ENCODE data around the gene PMEL.

DNA sequence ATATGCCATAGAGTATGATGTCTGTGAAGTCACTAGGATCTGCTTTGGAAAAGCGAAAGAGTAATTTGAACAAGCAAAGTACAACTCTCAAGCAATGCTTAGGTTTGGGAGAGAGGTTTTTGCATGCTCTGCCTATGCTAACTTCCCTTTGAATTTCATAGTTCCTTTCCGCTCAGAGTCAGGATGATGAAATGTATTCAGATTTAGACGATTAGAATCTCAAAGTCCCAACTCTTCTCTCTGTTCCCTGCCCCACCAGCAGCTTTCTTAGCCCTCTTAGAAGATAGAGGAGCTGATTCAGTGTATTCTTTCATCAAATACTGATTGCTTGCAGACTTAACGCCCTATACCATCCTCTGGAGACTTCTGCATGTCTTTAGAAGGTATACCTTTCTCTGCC lies 19.5 kb upstream of the PMEL start:
- TF ChIP-seq CTCF (conservative IDR thresholded peaks at IDR 0.05; ENCODE audit: low read depth, low read length) (no peak), EZH2phosphoT487 (IDR thresholded peaks at IDR 0.05; ENCODE audit: borderline replicate concordance, low read length) (no peak)

Data from PC-3 (cell line).